MCF 10A (cell line): ENCODE results near the gene SLC6A11. TPM values are rescaled to one million over a fixed set of nuclear protein-coding genes. Genes with fewer than 3 reads are reported as not detected.

Experiments
- BruUV-seq: library from RNA; stranded (reverse); fragments of 400-500 nt; replicated peaks from 2 replicates; lab custom pipeline; 2021; lab: Mats Ljungman, UMichigan
- CTCF ChIA-PET: fragments of 300-600 bp; sonication (Branson Sonifier 250); formaldehyde crosslinking; extraction: SDS; loops from one replicate; lab custom pipeline; 2021; ENCODE audit warnings: antibody characterized with exemption, inconsistent platforms; lab: Yijun Ruan, JAX
- POLR2A ChIA-PET: fragments of 300-600, 350-650 bp; sonication (Branson Sonifier 250); formaldehyde crosslinking; extraction: SDS; loops from one replicate; lab custom pipeline; 2020; ENCODE audit warnings: antibody characterized with exemption, inconsistent platforms; lab: Yijun Ruan, JAX
- DNase-seq: peaks from one replicate; pipeline ENCODE4 v3.0.0-alpha.2; 2018; ENCODE audit not compliant: unreplicated experiment
- H3K27ac Mint-ChIP-seq: one replicate; pipeline ENCODE4 v1.8.0; 2022; ENCODE audit warnings: mild to moderate bottlenecking, low read depth, mixed read lengths; ENCODE audit not compliant: unreplicated experiment
- H3K27me3 Mint-ChIP-seq: one replicate; pipeline ENCODE4 v1.8.0; 2022; ENCODE audit warnings: mixed read lengths; ENCODE audit not compliant: insufficient read depth, unreplicated experiment
- H3K36me3 Mint-ChIP-seq: one replicate; pipeline ENCODE4 v1.8.0; 2022; ENCODE audit warnings: mild to moderate bottlenecking, moderate library complexity, mixed read lengths; ENCODE audit not compliant: insufficient read depth, unreplicated experiment
- H3K4me1 Mint-ChIP-seq: one replicate; pipeline ENCODE4 v1.8.0; 2022; ENCODE audit warnings: mixed read lengths; ENCODE audit not compliant: insufficient read depth, unreplicated experiment
- H3K4me3 Mint-ChIP-seq: one replicate; pipeline ENCODE4 v1.8.0; 2022; ENCODE audit warnings: mild to moderate bottlenecking, moderate library complexity, mixed read lengths; ENCODE audit not compliant: unreplicated experiment
- H3K9me3 Mint-ChIP-seq: one replicate; pipeline ENCODE4 v1.8.0; 2022; ENCODE audit warnings: mixed read lengths; ENCODE audit not compliant: unreplicated experiment
- intact Hi-C: fragments of 100-400 bp; cut with micrococcal nuclease; formaldehyde crosslinking; loops from 2 replicates; pipeline ENCODE4 v1.14.1; 2022
- total RNA-seq: library from RNA; stranded (reverse); gene quantifications from 2 replicates; pipeline ENCODE4 v1.2.3, GENCODE V29; 2022
- TF ChIP-seq, protein P1 (sequence below): fragments of 200-600 bp; IDR thresholded peaks from one replicate; pipeline ENCODE4 v1.8.0; 2022; ENCODE audit warnings: antibody characterized with exemption, mild to moderate bottlenecking; ENCODE audit not compliant: unreplicated experiment

The SLC6A11 gene
- total RNA-seq, 1 experiment from 2014 or later: 1.4 TPM

GRCh38 chr3:10927551-10927950 is 111.5 kb downstream of the SLC6A11 start:
- Mint-ChIP-seq H3K9me3 (no peaks in the 10 kb centered on the region), H3K4me1 (peaks cover 14% of the 10 kb centered on the region), H3K36me3 (no peaks in the 10 kb centered on the region), H3K27ac (no peak overlapping the region), H3K27me3 (no peaks in the 10 kb centered on the region), H3K4me3 (no peak overlapping the region)
- BruUV-seq: no TSS peak
- TF ChIP-seq, protein P1, sequence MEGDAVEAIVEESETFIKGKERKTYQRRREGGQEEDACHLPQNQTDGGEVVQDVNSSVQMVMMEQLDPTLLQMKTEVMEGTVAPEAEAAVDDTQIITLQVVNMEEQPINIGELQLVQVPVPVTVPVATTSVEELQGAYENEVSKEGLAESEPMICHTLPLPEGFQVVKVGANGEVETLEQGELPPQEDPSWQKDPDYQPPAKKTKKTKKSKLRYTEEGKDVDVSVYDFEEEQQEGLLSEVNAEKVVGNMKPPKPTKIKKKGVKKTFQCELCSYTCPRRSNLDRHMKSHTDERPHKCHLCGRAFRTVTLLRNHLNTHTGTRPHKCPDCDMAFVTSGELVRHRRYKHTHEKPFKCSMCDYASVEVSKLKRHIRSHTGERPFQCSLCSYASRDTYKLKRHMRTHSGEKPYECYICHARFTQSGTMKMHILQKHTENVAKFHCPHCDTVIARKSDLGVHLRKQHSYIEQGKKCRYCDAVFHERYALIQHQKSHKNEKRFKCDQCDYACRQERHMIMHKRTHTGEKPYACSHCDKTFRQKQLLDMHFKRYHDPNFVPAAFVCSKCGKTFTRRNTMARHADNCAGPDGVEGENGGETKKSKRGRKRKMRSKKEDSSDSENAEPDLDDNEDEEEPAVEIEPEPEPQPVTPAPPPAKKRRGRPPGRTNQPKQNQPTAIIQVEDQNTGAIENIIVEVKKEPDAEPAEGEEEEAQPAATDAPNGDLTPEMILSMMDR: no peak
- ChIA-PET POLR2A (no interaction called here), CTCF (interaction anchor here (0.6 to 2.2 kb wide), 4 partner anchors 9 to 18 kb away, joined by 3 to 8 read pairs (median 4); no protein-coding TSS in a partner anchor)
- intact Hi-C loops: no loop called here
- peak; percentile 40 for DNase-seq

- peaks cover 24% of the 10 kb centered on the region for H3K4me1 Mint-ChIP-seq
- BruUV-seq: no TSS peak
- no peaks in the 10 kb centered on the region for H3K36me3 Mint-ChIP-seq
- H3K27ac Mint-ChIP-seq: no peak overlapping the region
- H3K27me3 Mint-ChIP-seq: no peaks in the 10 kb centered on the region
- TF ChIP-seq, protein P1: no peak
- no peaks in the 10 kb centered on the region for H3K9me3 Mint-ChIP-seq
- H3K4me3 Mint-ChIP-seq: no peak overlapping the region
- ChIA-PET POLR2A (no interaction called here), CTCF (interaction anchor here (0.6 to 2.2 kb wide), 3 partner anchors 17 to 498 kb away, joined by 4 to 8 read pairs (median 4); no protein-coding TSS in a partner anchor)
- DNase-seq: no peak
- intact Hi-C loops: no loop called here
These were observed 112.5 kb downstream of the SLC6A11 start for GRCh38 chr3:10928407-10928960.

DNA sequence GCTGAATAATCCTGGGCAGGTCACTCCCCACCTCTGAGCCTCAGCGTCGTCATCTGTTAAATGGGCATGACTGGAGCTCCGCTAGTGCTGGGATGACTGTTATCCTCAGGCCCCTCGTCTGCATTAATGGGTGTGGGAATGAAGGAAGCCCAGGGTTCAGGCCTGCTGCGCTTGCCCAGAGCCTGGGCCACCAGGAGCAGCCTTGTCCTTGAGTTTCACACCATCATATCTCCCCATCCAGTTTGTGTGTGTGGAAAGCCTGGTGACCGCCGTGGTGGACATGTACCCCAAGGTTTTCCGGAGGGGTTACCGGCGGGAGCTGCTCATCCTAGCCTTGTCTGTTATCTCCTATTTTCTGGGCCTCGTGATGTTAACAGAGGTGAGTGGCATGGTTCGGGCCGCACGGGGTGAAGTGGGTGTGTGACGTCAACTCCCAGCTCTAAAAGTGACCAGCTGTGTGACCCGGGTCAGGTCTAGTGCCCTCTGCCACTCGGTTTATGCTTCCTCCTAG is 113.0 kb downstream of the SLC6A11 start:
- intact Hi-C loops: no loop called here
- DNase-seq: no peak
- TF ChIP-seq, protein P1: no peak
- POLR2A ChIA-PET: no interaction called here
- CTCF ChIA-PET: interaction anchor here (0.6 to 2.2 kb wide), 6 partner anchors 17 to 497 kb away, joined by 3 to 8 read pairs (median 4); no protein-coding TSS in a partner anchor
- Mint-ChIP-seq H3K4me1 (peaks cover 29% of the 10 kb centered on the region), H3K27ac (no peak overlapping the region), H3K27me3 (no peaks in the 10 kb centered on the region), H3K4me3 (no peak overlapping the region), H3K9me3 (no peaks in the 10 kb centered on the region), H3K36me3 (no peaks in the 10 kb centered on the region)
- no TSS peak for BruUV-seq

- TF ChIP-seq, protein P1: no peak
- DNase-seq: no peak
- Mint-ChIP-seq H3K4me1 (peaks cover 30% of the 10 kb centered on the region), H3K9me3 (no peaks in the 10 kb centered on the region), H3K36me3 (no peaks in the 10 kb centered on the region), H3K4me3 (no peak overlapping the region), H3K27ac (no peak overlapping the region), H3K27me3 (no peaks in the 10 kb centered on the region)
- intact Hi-C loops: no loop called here
- CTCF ChIA-PET: interaction anchor here (0.6 to 1.1 kb wide), 4 partner anchors 15 to 130 kb away, joined by 3 to 7 read pairs (median 4); no protein-coding TSS in a partner anchor
- POLR2A ChIA-PET: interaction anchor here (0.7 kb wide), 1 partner anchor 57 kb away, joined by 3 read pairs; no protein-coding TSS in a partner anchor
- BruUV-seq: no TSS peak
These were observed 114.1 kb downstream of the SLC6A11 start for GRCh38 chr3:10929978-10930665.
